HuH-7.5 (cell line): ENCODE results near the gene SFRP4.
"Not testable (repeated sequence)": the region's sequence is repeated elsewhere in the genome, so short reads cannot be mapped to it uniquely, and the experiment has no call there.

Experiments used
- DNase-seq: peaks from one replicate; pipeline ENCODE4 v3.0.0; 2011; ENCODE audit warnings: low spot score

SFRP4 gene

DNA sequence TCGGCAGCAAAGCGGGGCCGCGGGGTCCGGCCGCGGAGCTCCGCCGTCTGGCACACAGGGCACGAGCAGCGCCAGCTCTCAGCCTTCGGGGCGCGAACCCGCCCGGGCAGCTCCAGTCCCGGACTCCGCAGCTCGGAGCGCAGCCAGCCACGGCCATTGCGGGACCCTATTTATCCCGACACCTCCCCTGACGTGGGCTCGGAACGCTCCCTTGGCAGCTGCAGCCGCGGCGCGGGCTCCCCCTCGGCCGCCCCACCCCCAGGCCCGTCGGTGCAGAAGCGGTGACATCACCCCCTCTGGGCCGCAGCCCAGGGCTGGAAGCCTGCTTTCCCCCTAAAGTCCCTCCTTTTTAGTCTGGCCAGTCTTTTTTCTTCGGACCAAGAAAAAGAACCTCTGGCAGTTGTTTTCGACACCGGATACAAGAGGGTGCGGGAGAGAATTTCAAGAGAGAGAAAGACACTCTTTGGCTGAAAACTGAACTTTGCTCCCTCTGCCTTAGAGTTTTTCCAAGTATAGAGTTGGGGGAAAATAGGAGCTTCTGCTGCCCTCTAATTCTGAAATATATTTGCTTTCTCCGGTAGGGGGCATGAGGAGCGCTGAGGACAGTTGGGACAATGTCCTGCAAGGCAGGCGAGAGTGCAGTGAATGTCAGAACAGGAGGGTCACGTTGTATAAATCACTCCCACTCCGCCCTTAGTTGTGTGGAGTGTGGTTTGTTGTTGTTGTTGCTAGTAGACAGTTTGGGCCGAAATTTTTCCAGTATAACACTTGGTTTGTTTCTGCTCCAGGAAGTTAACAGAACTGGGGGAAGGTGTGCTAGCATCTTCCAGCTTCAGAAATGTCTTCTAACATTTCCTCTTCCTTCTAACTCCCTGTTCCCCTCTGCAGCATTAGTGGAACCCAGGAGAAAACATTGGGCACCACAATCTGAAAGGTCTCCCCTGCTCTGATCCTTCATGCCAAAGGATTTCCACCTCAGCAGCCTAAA, at the start of gene SFRP4:
Gene SFRP4 (minus strand): TSS at position 145 of the 988 bp plus-strand sequence. CDS start 280 bp downstream, outside the sequence.
- peak; percentile 39 for DNase-seq

DNA sequence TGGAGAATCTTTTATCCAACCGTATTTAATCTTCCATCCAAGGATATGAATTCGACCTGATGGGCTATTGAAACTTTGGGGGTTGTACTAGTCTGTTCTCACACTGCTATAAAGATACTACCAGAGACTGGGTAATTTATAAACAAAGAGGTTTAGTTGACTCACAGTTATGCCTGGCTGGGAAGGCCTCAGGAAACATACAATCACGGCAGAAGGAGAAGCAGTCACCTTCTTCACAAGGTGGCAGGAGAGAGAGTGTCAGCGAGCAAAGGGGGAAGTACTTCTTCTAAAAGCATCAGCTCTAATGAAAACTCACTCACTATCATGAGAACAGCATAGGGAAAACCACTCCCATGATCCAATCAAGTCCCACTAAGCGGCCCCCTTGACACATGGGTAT, 47.6 kb upstream of the SFRP4 start:
- no peak for DNase-seq

DNA sequence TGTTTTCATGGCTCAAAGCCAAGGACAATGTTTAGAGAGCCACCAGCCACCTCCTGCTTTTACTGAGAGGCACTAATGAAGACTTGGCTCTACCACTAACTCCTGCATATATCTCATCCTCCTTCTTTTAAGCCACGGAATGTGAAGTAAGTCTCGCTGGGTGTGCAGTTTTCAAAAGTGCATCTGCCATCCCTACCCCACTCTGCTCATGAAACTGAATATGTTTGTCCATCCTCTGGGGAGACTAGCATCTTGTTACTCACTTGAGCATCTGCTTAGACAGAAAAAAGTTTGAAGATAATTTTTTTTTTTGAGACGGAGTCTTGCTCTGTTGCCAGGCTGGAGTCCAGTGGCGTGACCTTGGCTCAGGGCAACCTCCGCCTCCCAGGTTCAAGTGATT, 44.6 kb upstream of the SFRP4 start:
- no peak for DNase-seq

DNA sequence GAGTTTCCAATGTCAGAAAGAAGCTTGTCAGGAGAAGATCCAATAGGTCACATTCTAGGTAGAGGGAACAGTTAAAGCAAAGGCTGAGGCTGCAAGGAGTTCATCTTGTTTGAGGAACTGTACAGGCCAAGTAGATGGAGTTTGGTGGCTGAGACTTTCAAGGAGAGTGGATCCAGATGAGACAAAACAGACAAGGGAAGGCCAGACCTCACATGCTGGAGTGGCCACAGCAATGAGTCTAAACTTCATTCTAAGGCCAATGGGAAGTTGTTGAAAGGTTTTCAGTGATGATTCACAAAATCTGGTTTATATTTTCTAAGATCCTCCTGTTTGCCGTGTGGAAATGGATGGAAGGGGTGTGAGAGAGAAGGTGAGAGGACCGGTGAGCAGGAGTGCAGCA, 43.9 kb upstream of the SFRP4 start:
- no peak for DNase-seq

DNA sequence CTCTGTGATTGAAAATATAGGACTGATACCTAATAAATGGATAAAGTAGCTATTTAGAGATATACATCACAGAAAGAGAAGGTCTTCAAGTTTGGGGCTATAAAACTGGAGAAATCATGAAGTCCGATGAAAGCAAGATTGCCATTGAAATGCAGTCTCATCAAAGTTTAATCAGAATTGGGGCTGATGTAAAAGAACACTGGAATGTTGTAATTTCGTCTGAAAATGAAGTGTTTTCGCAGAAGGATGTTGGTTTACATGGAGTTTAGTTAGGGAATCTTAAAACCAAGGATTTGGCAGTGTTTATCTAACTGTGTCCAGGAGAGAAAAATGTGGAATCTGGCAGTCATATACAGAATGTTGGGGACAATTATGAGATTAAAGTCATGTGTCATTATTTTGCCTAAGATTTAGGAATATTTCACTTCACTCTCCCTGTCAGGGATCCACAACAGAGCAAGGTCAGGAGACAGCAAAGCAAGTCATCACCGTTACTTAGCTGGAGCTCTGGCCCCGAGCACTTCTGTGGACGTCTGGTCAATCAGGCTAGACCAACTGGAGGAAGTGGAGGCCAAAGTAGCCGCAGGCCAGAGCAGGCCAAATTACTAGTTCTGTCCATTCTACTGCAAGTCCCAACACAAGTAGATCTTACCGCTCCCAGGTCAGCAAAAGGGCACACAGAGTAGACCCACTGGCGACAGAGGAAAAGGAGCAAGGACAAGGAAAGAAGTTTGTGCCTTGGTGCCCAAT, 40.8 kb upstream of the SFRP4 start:
- DNase-seq = no peak

DNA sequence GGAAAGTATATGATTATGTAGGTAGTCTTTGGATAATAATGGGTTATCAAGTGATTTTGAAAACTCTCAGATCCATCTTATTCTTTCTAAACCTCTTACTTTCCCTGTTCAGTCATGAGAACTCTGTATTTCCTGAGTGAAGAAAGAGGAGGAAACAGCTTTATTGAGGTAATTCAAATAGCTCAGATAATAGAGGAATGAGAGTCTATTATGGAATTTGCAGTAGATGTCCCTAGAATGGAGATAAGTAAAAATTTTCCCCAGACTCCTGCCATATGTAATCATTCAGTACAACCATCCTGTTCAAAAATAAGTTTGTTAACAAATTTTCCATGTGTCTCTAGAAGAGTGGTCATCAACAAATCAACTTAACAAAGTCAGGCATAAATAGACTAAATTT, 40.2 kb upstream of the SFRP4 start:
- DNase-seq = no peak

DNA sequence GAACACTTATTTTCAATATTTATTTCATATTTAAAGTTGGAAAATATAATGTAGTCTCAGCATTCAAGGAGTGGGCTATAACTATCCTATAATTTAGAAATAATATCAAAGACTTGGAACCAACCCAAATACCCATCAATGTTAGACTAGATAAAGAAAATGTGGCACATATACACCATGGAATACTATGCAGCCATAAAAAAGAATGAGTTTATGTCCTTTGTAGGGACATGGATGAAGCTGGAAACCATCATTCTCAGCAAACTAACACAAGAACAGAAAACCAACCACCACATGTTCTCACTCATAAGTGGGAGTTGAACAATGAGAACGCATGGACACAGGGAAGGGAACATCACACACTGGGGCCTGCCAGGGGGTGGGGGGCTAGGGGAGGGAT, 37.6 kb upstream of the SFRP4 start:
- DNase-seq = not testable (repeated sequence)

DNA sequence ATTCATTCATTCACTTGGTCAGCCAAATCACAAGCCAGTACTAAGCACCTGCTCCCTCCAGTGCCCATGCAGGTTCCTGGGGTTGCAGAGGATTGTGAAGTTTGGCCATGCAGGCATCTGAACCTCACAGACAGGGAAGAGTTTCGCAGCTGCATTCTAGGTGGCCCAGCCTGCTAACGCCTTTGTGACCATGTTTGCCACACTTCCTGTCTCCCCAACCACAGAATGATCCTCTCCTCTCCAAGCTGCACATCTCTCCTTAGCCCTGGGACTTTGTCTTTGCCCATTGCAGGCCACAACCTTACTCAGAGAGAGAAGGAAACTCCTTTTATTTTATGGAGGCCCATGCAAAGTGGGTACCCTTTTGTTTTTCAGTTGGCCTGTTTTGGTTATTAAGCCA, 35.6 kb upstream of the SFRP4 start:
- no peak for DNase-seq

DNA sequence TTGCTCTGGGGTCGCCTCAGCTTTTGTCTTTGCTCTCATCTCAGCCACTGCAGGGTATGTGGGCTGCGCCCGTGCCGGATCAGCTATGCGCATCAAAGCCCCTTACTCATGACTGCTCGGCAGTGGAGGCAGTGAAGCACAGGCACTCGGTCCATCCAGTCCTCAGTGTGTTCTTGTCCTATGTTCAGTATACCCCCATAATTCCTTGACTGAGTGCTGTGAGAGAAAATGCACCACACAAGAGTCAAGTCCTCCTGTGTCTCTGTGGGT, 31.3 kb upstream of the SFRP4 start:
- no peak for DNase-seq

DNA sequence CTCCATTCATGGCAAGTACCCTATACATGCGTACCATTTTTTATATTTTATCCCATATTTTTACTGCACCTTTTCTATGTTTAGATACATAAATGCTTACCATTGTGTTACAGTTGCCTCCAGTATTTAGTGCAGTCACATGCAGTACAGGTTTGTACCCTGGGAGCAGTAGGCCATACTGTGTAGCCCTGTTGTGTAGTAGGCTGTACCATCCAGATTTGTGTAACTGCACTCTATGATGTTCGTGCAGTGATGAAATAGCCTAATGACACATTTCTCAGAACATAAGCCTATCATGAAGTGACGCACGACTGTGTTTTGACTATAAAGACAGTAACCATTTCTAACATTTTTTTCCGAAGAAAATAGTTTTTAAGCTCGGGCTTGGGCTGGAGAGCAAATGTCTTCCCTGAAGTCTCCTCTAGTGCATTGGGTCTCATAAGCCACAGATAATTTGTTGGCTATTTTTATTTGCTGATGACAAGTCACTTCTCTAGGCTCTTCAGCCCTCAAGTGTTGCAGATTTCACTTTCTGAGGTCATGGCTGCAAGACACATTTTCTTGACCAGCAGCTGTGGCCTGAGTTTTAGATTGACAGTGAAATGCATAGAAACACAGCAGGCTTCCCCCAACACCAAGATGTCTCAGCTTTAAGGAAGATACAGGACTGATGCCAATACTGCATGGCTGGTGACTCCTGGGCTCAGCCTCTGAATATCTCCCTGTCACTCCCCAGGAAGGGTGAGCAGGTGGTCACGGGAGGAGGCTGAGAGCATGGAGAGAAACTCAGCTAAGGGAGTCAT, 30.7 kb upstream of the SFRP4 start:
- no peak for DNase-seq

DNA sequence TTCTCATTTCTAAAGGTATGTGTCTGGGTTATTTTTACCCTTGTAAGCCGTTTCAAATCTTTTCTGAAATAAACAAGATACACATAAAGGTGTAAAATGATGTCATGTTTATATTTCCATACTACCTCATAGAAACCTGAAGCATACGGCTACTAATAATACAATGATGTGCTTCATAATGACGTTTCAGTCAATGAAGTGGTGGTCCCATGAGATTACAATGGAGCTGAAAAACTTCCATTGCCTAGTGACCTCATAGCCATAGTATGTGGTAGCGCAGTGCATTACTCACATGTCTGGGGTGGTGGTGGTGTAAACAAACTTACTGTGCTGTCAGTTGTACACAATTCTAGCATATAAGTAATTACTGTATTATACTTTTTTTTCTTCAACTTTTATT, 28.7 kb upstream of the SFRP4 start:
- DNase-seq = no peak

DNA sequence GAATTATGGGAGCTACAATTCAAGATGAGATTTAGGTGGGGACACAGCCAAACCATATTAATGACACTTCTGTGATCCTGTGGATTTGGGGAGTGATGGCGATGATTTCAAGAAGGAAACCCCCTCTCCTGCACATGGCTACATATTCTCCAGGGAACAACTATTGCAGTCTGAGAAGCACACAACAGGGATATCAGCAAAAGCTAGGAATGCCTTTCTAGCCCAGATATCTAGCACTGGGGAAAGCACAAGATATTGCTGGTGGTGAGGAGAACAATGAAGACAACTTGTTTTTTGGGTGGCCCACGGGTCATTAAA, 28.1 kb upstream of the SFRP4 start:
- DNase-seq = no peak

DNA sequence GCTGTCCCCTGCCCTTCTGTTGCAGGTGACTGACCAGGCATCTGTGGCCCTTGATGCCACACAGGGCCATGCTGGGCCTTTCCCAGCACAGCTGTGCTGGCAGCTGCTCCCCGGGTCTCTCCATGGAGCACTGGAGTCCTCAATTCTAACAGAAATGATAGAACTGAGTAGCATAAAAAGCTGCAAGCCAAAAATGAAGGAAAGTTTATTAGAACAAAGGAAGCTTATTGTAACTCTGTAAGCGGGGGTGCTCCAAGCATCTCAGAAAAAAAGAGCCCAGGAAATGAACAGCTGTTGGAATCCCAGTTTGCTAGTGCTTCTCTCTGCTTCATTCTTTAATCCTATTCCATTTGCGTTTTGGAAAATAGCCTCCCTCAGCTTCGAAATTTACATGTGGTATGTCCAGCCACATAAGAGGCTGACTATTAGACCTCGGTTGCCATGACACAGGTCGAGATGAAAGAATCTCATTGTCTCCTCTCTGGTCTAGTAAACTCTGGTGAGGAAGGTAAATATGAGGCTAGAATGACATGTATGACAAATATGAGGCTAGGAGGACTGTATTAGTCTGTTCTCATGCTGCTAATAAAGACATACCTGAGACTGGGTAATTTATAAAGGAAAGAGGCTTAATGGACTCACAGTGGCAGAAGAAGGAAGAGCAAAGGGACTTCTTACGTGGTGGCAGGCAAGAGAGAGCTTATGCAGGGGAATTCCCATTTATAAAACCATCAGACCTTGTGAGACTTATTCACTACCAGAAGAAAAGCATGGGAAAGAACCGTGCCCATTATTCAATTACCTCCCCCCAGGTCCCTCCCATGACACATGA, 27.5 kb upstream of the SFRP4 start:
- DNase-seq = no peak

DNA sequence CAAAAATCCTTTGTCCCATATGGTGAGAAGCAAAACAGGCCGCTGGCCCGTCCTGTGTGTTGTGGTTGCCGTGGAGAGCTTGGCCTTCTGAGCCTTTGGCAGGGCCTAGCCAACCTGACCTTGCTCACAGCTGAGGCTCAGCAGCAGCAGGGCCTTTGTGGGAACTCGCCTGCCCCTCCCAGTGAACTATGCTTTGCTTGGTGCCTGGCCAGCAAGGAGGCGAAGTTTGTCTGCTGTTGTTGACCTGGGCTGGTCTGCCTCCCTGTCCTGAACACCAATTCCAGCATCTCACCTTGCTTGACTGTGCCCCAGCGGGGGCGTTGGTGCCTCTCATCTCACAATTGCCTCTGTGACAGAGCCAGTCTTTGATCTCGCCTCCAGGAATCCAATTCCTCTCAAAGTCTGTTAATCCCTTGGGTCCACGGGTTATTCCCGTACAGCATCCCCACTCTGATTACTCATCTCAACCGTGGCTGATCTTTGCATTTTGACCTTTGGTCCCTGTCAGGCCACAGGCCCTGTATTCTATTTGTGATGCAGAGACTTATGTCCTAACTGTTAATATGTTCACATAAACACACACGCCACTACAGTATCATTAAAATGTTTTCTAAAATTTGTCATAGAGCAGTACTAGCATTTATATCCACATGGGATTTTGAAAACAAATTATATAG, 26.5 kb upstream of the SFRP4 start:
- DNase-seq = peak; percentile 19

DNA sequence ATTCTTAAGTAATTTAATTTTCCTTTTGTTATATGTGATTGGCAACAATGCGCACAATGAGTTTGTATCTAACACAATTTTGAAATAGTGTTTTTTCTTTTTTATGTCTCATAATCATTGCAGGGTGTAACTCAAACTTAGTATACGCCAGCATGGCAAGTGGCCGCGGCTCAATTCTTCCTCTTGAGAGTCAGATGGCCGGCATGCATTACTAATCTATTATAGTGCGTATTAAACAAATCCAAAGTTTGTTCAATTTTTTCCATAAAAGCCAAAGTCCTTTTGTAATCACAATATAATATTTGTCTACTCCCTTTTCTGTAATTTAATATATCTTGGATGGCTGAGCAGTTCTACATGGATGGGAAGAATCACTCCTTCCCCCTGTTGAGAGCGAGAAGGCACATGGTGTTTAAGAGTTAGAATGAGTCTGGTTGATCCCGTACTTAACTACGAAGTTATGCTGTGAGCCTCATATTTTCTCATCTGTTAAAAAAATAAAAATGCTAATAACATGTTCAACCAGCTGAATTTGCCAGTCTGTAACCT, 16.5 kb upstream of the SFRP4 start:
- DNase-seq = no peak

DNA sequence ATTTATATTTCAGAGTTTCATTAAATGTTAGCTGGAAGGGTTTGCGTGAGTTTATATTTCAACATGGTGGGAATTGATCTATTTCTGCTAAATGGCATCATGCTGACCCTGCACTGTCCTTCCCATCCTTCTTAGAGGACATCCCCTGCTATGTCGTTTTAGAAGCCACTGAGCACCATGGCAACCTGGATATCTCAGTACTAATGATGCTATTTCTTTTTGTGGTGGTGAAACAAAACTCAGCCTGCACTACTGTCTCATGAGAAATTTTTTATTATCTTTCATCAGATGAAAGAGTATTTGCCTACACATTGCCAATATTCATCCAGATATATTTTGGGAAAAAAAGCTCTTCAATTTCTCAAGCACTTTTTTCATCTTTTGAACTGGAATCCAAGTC, 15.9 kb upstream of the SFRP4 start:
- DNase-seq = no peak

DNA sequence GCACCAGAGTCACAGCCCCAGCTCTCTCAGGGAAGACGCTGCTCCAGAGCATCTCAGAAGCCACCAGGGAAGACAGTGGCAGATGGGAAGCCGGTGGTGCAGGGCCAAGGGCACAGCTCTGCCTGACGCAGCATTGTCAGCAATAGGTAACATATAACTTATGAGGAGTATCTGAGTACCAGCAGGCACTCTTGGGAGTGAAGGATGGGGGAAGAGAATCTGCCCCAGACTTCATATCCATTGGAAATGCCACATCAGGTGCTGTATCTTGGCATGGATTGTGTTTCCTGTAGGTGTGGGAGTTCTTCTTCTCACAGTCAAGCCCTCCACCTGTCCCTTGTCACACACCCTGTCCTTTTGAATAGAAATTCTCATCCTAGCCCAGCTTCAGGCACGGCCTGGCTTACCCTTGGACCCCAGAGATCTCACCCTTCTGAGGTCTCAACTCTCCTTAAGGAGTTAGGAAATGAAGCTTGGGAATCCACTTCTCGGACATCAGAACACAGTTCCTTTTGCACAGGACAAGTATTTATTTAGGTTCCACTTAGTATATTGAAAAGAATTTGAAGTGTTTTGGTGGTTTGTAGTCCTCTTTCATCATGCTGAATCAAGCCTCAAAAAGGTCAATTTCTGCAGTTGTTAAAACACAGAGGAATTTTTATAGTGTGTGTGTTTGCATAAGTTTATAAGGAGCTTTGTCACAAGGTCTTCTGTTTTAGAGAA, 13.8 kb upstream of the SFRP4 start:
- DNase-seq = no peak

DNA sequence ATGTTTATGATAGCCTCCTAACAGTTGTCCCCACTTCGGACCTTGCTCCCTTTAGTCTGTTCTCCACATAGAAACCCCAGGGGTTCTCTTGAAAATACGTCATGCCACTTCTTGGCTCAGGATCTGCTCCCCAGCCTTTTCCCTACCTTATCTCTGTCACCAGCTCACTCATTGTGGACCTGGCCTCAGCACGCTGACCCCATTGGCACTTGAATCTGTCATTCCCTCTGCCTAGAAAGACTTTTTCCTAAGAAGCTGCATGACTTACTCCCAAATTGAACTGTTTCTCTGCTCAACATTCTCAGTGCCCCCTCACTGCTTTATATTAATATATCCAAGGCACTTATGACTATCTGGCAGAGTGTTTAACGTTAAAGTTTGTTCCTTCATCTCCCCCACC, 12.3 kb upstream of the SFRP4 start:
- DNase-seq = no peak

DNA sequence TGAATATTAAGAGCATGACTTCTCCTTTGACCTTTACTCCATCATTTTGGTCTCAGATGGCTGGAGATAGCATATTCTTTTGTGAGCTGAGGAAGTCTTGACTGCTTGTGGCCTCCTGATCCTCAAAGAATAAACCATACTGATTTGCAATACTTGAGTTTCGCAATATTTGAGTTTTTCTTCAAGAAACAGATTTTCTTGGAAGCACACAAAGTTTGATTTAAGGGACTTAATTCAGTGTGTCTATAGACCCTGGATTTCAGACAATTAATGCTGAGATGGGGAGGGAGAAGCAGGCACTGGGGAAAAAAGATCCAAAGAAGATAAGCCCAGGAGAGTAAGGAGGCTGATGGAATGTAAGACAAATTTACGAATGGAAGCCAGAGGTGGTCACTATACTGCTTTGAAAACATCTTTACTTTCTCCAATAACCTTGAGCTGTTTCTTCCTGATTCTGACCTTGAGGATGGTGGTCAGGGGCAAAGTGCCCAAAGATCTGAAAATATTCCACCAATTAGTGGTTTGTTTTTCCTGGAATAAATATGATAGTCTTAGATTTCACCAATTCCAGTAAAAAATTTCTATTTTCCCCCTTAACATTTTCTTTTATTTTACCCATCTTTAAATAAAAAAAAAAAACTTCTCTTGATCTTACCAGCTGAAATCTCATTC, 11.3 kb upstream of the SFRP4 start:
- DNase-seq = no peak

DNA sequence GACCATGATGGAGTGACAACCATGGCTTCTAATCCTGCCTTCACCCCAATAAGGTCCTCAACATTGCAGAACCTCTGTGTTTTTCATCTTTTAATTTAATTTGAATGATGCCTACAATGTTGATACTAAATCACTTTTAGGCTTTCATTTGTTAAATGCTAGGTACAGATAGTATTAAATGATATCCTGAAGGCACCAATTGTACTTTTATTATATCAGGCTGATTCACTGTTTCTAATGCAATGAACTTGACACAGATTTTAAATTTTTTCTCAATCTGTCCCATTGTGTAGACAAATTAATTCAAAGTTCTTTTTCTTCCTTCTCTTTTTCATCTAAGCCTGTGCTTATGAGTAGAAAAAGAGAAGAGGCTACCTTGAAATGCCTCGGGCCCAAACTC, 9.0 kb upstream of the SFRP4 start:
- no peak for DNase-seq
